MCF 10A (cell line): Measurements from ENCODE around the gene PROK2. TPM values are rescaled to one million over a fixed set of nuclear protein-coding genes. Genes with fewer than 3 reads are reported as not detected.

ENCODE experiments used
- BruUV-seq: library from RNA; stranded (reverse); fragments of 400-500 nt; replicated peaks from 2 replicates; lab custom pipeline; 2021; lab: Mats Ljungman, UMichigan
- CTCF ChIA-PET: fragments of 300-600 bp; sonication (Branson Sonifier 250); formaldehyde crosslinking; extraction: SDS; loops from one replicate; lab custom pipeline; 2021; ENCODE audit warnings: antibody characterized with exemption, inconsistent platforms; lab: Yijun Ruan, JAX
- POLR2A ChIA-PET: fragments of 300-600, 350-650 bp; sonication (Branson Sonifier 250); formaldehyde crosslinking; extraction: SDS; loops from one replicate; lab custom pipeline; 2020; ENCODE audit warnings: antibody characterized with exemption, inconsistent platforms; lab: Yijun Ruan, JAX
- DNase-seq: peaks from one replicate; pipeline ENCODE4 v3.0.0-alpha.2; 2018; ENCODE audit not compliant: unreplicated experiment
- H3K27ac Mint-ChIP-seq: one replicate; pipeline ENCODE4 v1.8.0; 2022; ENCODE audit warnings: mild to moderate bottlenecking, low read depth, mixed read lengths; ENCODE audit not compliant: unreplicated experiment
- H3K27me3 Mint-ChIP-seq: one replicate; pipeline ENCODE4 v1.8.0; 2022; ENCODE audit warnings: mixed read lengths; ENCODE audit not compliant: insufficient read depth, unreplicated experiment
- H3K36me3 Mint-ChIP-seq: one replicate; pipeline ENCODE4 v1.8.0; 2022; ENCODE audit warnings: mild to moderate bottlenecking, moderate library complexity, mixed read lengths; ENCODE audit not compliant: insufficient read depth, unreplicated experiment
- H3K4me1 Mint-ChIP-seq: one replicate; pipeline ENCODE4 v1.8.0; 2022; ENCODE audit warnings: mixed read lengths; ENCODE audit not compliant: insufficient read depth, unreplicated experiment
- H3K4me3 Mint-ChIP-seq: one replicate; pipeline ENCODE4 v1.8.0; 2022; ENCODE audit warnings: mild to moderate bottlenecking, moderate library complexity, mixed read lengths; ENCODE audit not compliant: unreplicated experiment
- H3K9me3 Mint-ChIP-seq: one replicate; pipeline ENCODE4 v1.8.0; 2022; ENCODE audit warnings: mixed read lengths; ENCODE audit not compliant: unreplicated experiment
- CTCF ChIP-seq: fragments of 200-600 bp; IDR thresholded peaks from one replicate; pipeline ENCODE4 v1.8.0; 2022; ENCODE audit warnings: antibody characterized with exemption, mild to moderate bottlenecking; ENCODE audit not compliant: unreplicated experiment
- intact Hi-C: fragments of 100-400 bp; cut with micrococcal nuclease; formaldehyde crosslinking; loops from 2 replicates; pipeline ENCODE4 v1.14.1; 2022
- total RNA-seq: library from RNA; stranded (reverse); gene quantifications from 2 replicates; pipeline ENCODE4 v1.2.3, GENCODE V29; 2022

The PROK2 gene
- total RNA-seq, 1 experiment from 2014 or later: not detected

- BruUV-seq: no TSS peak
- H3K9me3 Mint-ChIP-seq: no peaks in the 10 kb centered on the region
- no peaks in the 10 kb centered on the region for H3K4me1 Mint-ChIP-seq
- intact Hi-C loops: no loop called here
- ChIA-PET CTCF (no interaction called here), POLR2A (no interaction called here)
- no peaks in the 10 kb centered on the region for H3K36me3 Mint-ChIP-seq
- no peak for DNase-seq
- peaks cover 32% of the 10 kb centered on the region for H3K27me3 Mint-ChIP-seq
- TF ChIP-seq CTCF: no peak
- H3K4me3 Mint-ChIP-seq: no peak overlapping the region
- no peak overlapping the region for H3K27ac Mint-ChIP-seq
Measured at GRCh38 chr3:71771126-71771525, 13.8 kb downstream of the PROK2 start.

GRCh38 chr3:71763426-71763825, 21.5 kb downstream of the PROK2 start:
- Mint-ChIP-seq H3K4me1 (no peaks in the 10 kb centered on the region), H3K27me3 (peaks cover 32% of the 10 kb centered on the region), H3K27ac (no peak overlapping the region), H3K4me3 (no peak overlapping the region), H3K36me3 (no peaks in the 10 kb centered on the region), H3K9me3 (no peaks in the 10 kb centered on the region)
- BruUV-seq: no TSS peak
- intact Hi-C loops: no loop called here
- CTCF ChIA-PET: interaction anchor here (0.7 to 1.0 kb wide), 4 partner anchors 10 to 921 kb away, joined by 3 to 5 read pairs (median 4); no protein-coding TSS in a partner anchor
- POLR2A ChIA-PET: interaction anchor here (1.1 kb wide), 1 partner anchor 1422 kb away, joined by 3 read pairs; no protein-coding TSS in a partner anchor
- no peak for DNase-seq
- no peak for TF ChIP-seq CTCF

- no peaks in the 10 kb centered on the region for H3K4me1 Mint-ChIP-seq
- CTCF ChIA-PET: interaction anchor here (1.3 kb wide), 1 partner anchor 24 kb away, joined by 3 read pairs; no protein-coding TSS in a partner anchor
- no peak for TF ChIP-seq CTCF
- no peak overlapping the region for H3K4me3 Mint-ChIP-seq
- H3K27ac Mint-ChIP-seq: no peak overlapping the region
- H3K9me3 Mint-ChIP-seq: no peaks in the 10 kb centered on the region
- intact Hi-C loops: no loop called here
- no peaks in the 10 kb centered on the region for H3K36me3 Mint-ChIP-seq
- H3K27me3 Mint-ChIP-seq: peaks cover 48% of the 10 kb centered on the region
- POLR2A ChIA-PET: no interaction called here
- no peak for DNase-seq
- no TSS peak for BruUV-seq
Measured at GRCh38 chr3:71760140-71760539, 24.8 kb downstream of the PROK2 start.

GRCh38 chr3:71759401-71759800, 25.5 kb downstream of the PROK2 start:
- intact Hi-C loops: no loop called here
- CTCF ChIA-PET: no interaction called here
- Mint-ChIP-seq H3K4me3 (no peak overlapping the region), H3K4me1 (no peaks in the 10 kb centered on the region), H3K36me3 (no peaks in the 10 kb centered on the region), H3K9me3 (no peaks in the 10 kb centered on the region), H3K27ac (no peak overlapping the region), H3K27me3 (peaks cover 47% of the 10 kb centered on the region)
- BruUV-seq: no TSS peak
- no peak for DNase-seq
- TF ChIP-seq CTCF: no peak
- POLR2A ChIA-PET: no interaction called here
